B cell (primary cell): Measurements from ENCODE around the gene BUB1. TPM values are rescaled to one million over a fixed set of nuclear protein-coding genes. Genes with fewer than 3 reads are reported as not detected.

Experiments
- ATAC-seq: fragments of 200-7000 bp; cut with Tn5 transposase; one replicate; pipeline ENCODE4 v1.10.0; 2021; ENCODE audit warnings: low read depth, mild to moderate bottlenecking, moderate number of reproducible peaks, moderate library complexity
- CTCF ChIA-PET: fragments of 350-600 bp; sonication (Branson Sonifier 250); formaldehyde crosslinking; loops from one replicate; lab custom pipeline; 2021; ENCODE audit warnings: antibody characterized with exemption, inconsistent platforms; lab: Charles Lee
- POLR2A ChIA-PET: fragments of 350-600 bp; sonication (Branson Sonifier 250); formaldehyde crosslinking; loops from one replicate; lab custom pipeline; 2021; ENCODE audit warnings: antibody characterized with exemption; lab: Charles Lee
- DNase-seq: peaks from one replicate; pipeline ENCODE4 v3.0.0; 2013
- H2AFZ ChIP-seq: 2 replicates; pipeline ENCODE4 v1.6.1; 2012; ENCODE audit warnings: mild to moderate bottlenecking, low read depth, low read length; ENCODE audit not compliant: insufficient read depth, poor library complexity, severe bottlenecking
- H3K27ac ChIP-seq, 2 donors: 1 replicate in 1 of 2; 2 replicates in 1 of 2; pipeline ENCODE4 v1.5.1; 2012 to 2013; ENCODE audit warnings: low read length in 2 of 2, mild to moderate bottlenecking in 2 of 2, moderate library complexity in 1 of 2
- H3K27me3 ChIP-seq, 4 experiments: fragments of 200-600 bp in 1 of 4; sonication (generic) in 1 of 4; replicated peaks in 1 of 4; 1 replicate in 2 of 4; 2 replicates in 2 of 4; pipeline versions ENCODE4 v1.6.1 to v1.7.0; 2013 to 2016; ENCODE audit warnings: low read length in 3 of 4, mild to moderate bottlenecking in 2 of 4, mixed read lengths in 1 of 4, moderate library complexity in 1 of 4; ENCODE audit not compliant: insufficient read depth in 4 of 4, control insufficient read depth in 3 of 4; ENCODE audit errors: control extremely low read depth in 1 of 4
- H3K36me3 ChIP-seq, 2 experiments: replicated peaks in 1 of 2; 1 replicate in 1 of 2; 2 replicates in 1 of 2; pipeline versions ENCODE4 v1.6.1 to v1.7.1; 2013; ENCODE audit warnings: low read length in 1 of 2; ENCODE audit not compliant: insufficient read depth in 2 of 2, control insufficient read depth in 1 of 2; ENCODE audit errors: control extremely low read depth in 1 of 2, extremely low read depth in 1 of 2
- H3K4me1 ChIP-seq, 2 donors: fragments of 200-600 bp in 1 of 2; sonication (generic) in 1 of 2; 1 replicate in 1 of 2; 2 replicates in 1 of 2; pipeline versions ENCODE4 v1.5.1 to v1.6.1; 2013 to 2017; ENCODE audit warnings: low read length in 2 of 2; ENCODE audit not compliant: control insufficient read depth in 2 of 2, insufficient read depth in 2 of 2
- H3K4me2 ChIP-seq: replicated peaks from 2 replicates; pipeline ENCODE3; 2012; ENCODE audit warnings: mild to moderate bottlenecking, low read depth, low read length; ENCODE audit not compliant: poor library complexity, severe bottlenecking
- H3K4me3 ChIP-seq, 5 experiments: fragments of 200-600 bp in 1 of 5; sonication (generic) in 1 of 5; 1 replicate in 3 of 5; 2 replicates in 2 of 5; pipeline versions ENCODE4 v1.5.1 to v1.7.0; 2011 to 2016; ENCODE audit warnings: low read length in 4 of 5, mild to moderate bottlenecking in 4 of 5, low read depth in 2 of 5, control low read depth in 1 of 5, moderate library complexity in 1 of 5; ENCODE audit not compliant: insufficient read depth in 1 of 5; ENCODE audit errors: control extremely low read depth in 1 of 5, extremely low read depth in 1 of 5
- H3K79me2 ChIP-seq: fragments of 200-600 bp; sonication (generic); one replicate; pipeline ENCODE4 v1.6.0; 2016; ENCODE audit warnings: low read length; ENCODE audit not compliant: control insufficient read depth, insufficient read depth
- H3K9ac ChIP-seq: fragments of 200-600 bp; sonication (generic); 2 replicates; pipeline ENCODE4 v1.6.1; 2017; ENCODE audit warnings: mild to moderate bottlenecking, low read length, moderate library complexity
- H3K9me3 ChIP-seq, 3 donors: one replicate each; pipeline versions ENCODE4 v1.6.1 to v1.7.1; 2013; ENCODE audit warnings: low read length in 2 of 3; ENCODE audit not compliant: control insufficient read depth in 2 of 3, insufficient read depth in 1 of 3; ENCODE audit errors: control extremely low read depth in 1 of 3
- H4K20me1 ChIP-seq: 2 replicates; pipeline ENCODE4 v1.6.0; 2012; ENCODE audit warnings: mild to moderate bottlenecking, low read length; ENCODE audit not compliant: insufficient read depth, control insufficient read depth, poor library complexity, severe bottlenecking
- H3K27ac Mint-ChIP-seq: one replicate; pipeline ENCODE4 v1.8.0; 2021; ENCODE audit warnings: mixed read lengths
- H3K27me3 Mint-ChIP-seq: one replicate; pipeline ENCODE4 v1.8.0; 2021; ENCODE audit warnings: mixed read lengths
- H3K4me1 Mint-ChIP-seq: one replicate; pipeline ENCODE4 v1.8.0; 2021; ENCODE audit warnings: mixed read lengths
- H3K4me3 Mint-ChIP-seq: one replicate; pipeline ENCODE4 v1.8.0; 2021; ENCODE audit warnings: mixed read lengths
- H3K9me3 Mint-ChIP-seq: one replicate; pipeline ENCODE4 v1.8.0; 2022; ENCODE audit warnings: mixed read lengths; ENCODE audit not compliant: insufficient read depth
- EZH2 ChIP-seq: IDR thresholded peaks from 2 replicates; pipeline ENCODE4 v1.6.1; 2012; ENCODE audit warnings: borderline replicate concordance, low read depth, mild to moderate bottlenecking, moderate library complexity, low read length; ENCODE audit not compliant: insufficient read depth, poor library complexity, severe bottlenecking
- WGBS: methylation state at CpG from one replicate; pipeline ENCODE4 v1.1.5; 2013; ENCODE audit warnings: missing lambda C conversion rate; ENCODE audit not compliant: insufficient coverage; 5-methylcytosine and 5-hydroxymethylcytosine counted together
- intact Hi-C: fragments of 100-400 bp; cut with micrococcal nuclease; formaldehyde crosslinking; loops from one replicate; pipeline ENCODE4 v1.10.0; 2022
- polyA plus RNA-seq: library from polyadenylated mRNA; depleted of rRNA; stranded (reverse); fragments of >200 nt; gene quantifications from 2 replicates; pipeline ENCODE4 v1.2.3, GENCODE V29; 2012
- total RNA-seq, 2 donors: library from RNA; stranded (reverse); fragments of 120-200 nt in 1 of 2; gene quantifications; 1 replicate in 1 of 2; 2 replicates in 1 of 2; pipeline versions ENCODE4 v1.2.3 to v1.2.4, GENCODE V29; 2013 to 2022
- TF ChIP-seq, protein P1 (sequence below): fragments of 200-600 bp; IDR thresholded peaks from one replicate; pipeline ENCODE4 v1.8.0; 2022; ENCODE audit warnings: antibody characterized with exemption, mild to moderate bottlenecking

The BUB1 gene
- total and polyA plus RNA-seq, 2 donors (not counting 1 experiment from before 2014, with no cell fraction given), result 0.85 to 2.0 TPM

DNA sequence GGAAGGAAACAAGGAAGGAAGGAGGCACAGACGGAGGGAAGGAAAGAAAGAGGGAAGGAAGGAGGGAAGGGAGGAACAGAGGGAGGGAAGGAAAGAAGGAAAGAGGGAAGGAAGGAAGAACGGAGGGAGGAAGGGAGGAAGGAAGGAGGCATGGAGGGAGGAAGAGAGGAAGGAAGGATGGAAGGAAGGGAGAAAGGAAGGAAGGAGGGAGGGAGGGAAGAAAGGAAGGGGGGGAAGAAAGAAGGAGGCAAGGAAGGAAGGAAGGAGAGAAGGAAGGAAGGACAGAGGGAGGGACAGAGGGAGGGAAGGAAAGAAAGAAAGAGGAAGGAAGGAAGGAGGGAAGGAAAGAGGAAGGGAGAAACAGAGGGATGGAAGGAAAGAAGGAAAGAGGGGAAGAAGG lies 47.0 kb upstream of the BUB1 start:
- WGBS, result 78% methylated on average over 2 of the region's 2 CpGs
- CTCF ChIA-PET, result no interaction called here
- H3K4me3 Mint-ChIP-seq, result no peak overlapping the region

DNA sequence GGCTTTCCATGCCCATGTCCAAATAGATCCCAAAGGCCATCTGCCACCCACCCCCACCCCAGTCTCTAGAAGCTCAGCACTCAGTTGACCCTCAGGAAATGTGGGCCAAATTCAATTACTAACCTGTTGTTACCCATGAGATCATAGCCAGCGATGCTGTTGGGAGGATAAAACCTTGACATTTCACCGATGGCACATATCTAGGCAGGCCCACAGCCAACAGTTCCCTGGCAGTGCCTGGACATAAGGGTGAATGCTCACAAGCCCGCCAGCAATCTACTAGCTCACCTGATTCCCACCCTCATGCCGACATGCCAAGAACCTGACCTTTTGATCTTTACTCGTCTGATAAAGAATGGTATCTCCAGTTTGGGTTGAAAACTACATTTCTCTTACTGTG lies 42.7 kb upstream of the BUB1 start:
- DNase-seq, result no peak
- TF ChIP-seq, protein P1, sequence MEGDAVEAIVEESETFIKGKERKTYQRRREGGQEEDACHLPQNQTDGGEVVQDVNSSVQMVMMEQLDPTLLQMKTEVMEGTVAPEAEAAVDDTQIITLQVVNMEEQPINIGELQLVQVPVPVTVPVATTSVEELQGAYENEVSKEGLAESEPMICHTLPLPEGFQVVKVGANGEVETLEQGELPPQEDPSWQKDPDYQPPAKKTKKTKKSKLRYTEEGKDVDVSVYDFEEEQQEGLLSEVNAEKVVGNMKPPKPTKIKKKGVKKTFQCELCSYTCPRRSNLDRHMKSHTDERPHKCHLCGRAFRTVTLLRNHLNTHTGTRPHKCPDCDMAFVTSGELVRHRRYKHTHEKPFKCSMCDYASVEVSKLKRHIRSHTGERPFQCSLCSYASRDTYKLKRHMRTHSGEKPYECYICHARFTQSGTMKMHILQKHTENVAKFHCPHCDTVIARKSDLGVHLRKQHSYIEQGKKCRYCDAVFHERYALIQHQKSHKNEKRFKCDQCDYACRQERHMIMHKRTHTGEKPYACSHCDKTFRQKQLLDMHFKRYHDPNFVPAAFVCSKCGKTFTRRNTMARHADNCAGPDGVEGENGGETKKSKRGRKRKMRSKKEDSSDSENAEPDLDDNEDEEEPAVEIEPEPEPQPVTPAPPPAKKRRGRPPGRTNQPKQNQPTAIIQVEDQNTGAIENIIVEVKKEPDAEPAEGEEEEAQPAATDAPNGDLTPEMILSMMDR, result no peak
- TF ChIP-seq EZH2, result no peak
- H4K20me1 ChIP-seq, result no peaks in the 10 kb centered on the region
- no peaks in the 10 kb centered on the region for H3K4me1 ChIP-seq
- no peaks in the 10 kb centered on the region for H3K9me3 ChIP-seq
- no peaks in the 10 kb centered on the region for H3K79me2 ChIP-seq
- 94% methylated on average over 2 of the region's 5 CpGs for WGBS
- H2AFZ ChIP-seq, result no peak overlapping the region
- H3K36me3 ChIP-seq, result no peaks in the 10 kb centered on the region
- H3K4me2 ChIP-seq, result no peak overlapping the region
- ChIA-PET CTCF (interaction anchor here (1.1 kb wide), 1 partner anchor 13 kb away, joined by 4 read pairs; no protein-coding TSS in a partner anchor), POLR2A (no interaction called here)
- peaks cover 41% of the 10 kb centered on the region for H3K27me3 Mint-ChIP-seq
- H3K27ac ChIP-seq, result no peak overlapping the region
- no peak overlapping the region for H3K4me3 Mint-ChIP-seq
- no peak overlapping the region for H3K27ac Mint-ChIP-seq
- H3K4me3 ChIP-seq, result no peak overlapping the region
- no peak overlapping the region for H3K9ac ChIP-seq
- intact Hi-C loops, result no loop called here
- H3K9me3 Mint-ChIP-seq, result no peaks in the 10 kb centered on the region
- ATAC-seq, result no peak
- peaks cover 0 to 17% (median 8%) of the 10 kb centered on the region in 4 experiments for H3K27me3 ChIP-seq
- no peaks in the 10 kb centered on the region for H3K4me1 Mint-ChIP-seq

More for the DNA sequence above, 47.0 kb upstream of the BUB1 start:
- Mint-ChIP-seq H3K27me3 (peaks cover 30% of the 10 kb centered on the region), H3K27ac (no peak overlapping the region), H3K4me1 (no peaks in the 10 kb centered on the region), H3K9me3 (no peaks in the 10 kb centered on the region)
- H3K79me2 ChIP-seq, result no peaks in the 10 kb centered on the region
- no peak for DNase-seq
- no peak overlapping the region for H2AFZ ChIP-seq
- POLR2A ChIA-PET, result no interaction called here
- no peak overlapping the region for H3K9ac ChIP-seq
- peaks cover 0 to 21% (median 0%) of the 10 kb centered on the region in 4 experiments for H3K27me3 ChIP-seq
- no peak overlapping the region for H3K4me2 ChIP-seq
- H3K27ac ChIP-seq, result no peak overlapping the region
- no peak overlapping the region for H3K4me3 ChIP-seq
- H3K9me3 ChIP-seq, result no peaks in the 10 kb centered on the region
- no peak for TF ChIP-seq EZH2
- TF ChIP-seq, protein P1, result no peak
- ATAC-seq, result no peak
- intact Hi-C loops, result no loop called here
- no peaks in the 10 kb centered on the region for H4K20me1 ChIP-seq
- H3K4me1 ChIP-seq, result no peaks in the 10 kb centered on the region
- H3K36me3 ChIP-seq, result no peaks in the 10 kb centered on the region
